Stimulated activated naive B cell treated with anti-CD40 and anti-IgM and Interleukin-4, amounts not matched to agents 10 μg/mL and 1 μg/mL and 100 μg/mL, for 72 hours (primary cell): ENCODE data around the gene ALPK3.
A peak's percentile ranks its signal among the peaks of the same experiment; 100 is the strongest.

ENCODE experiments used
- ATAC-seq, 2 donors: fragments of 150-1000 bp; cut with Tn5 transposase; replicated peaks; 2 replicates each; pipeline ENCODE4 v1.10.0; 2021; ENCODE audit warnings: moderate library complexity in 1 of 2
- DNase-seq: peaks from one replicate; pipeline ENCODE4 v3.0.0; 2021
- H3K27ac Mint-ChIP-seq: one replicate; pipeline ENCODE4 v1.8.0; 2022; ENCODE audit warnings: mild to moderate bottlenecking, mixed read lengths
- H3K27me3 Mint-ChIP-seq, 2 donors: one replicate each; pipeline ENCODE4 v1.8.0; 2022; ENCODE audit warnings: mixed read lengths in 2 of 2
- H3K36me3 Mint-ChIP-seq, 2 donors: one replicate each; pipeline ENCODE4 v1.8.0; 2022; ENCODE audit warnings: mixed read lengths in 2 of 2, mild to moderate bottlenecking in 1 of 2
- H3K4me1 Mint-ChIP-seq, 2 donors: one replicate each; pipeline ENCODE4 v1.8.0; 2022; ENCODE audit warnings: mixed read lengths in 2 of 2, mild to moderate bottlenecking in 1 of 2
- H3K4me3 Mint-ChIP-seq, 2 donors: one replicate each; pipeline ENCODE4 v1.8.0; 2022; ENCODE audit warnings: mild to moderate bottlenecking in 2 of 2, mixed read lengths in 2 of 2, moderate library complexity in 1 of 2
- H3K9me3 Mint-ChIP-seq, 2 donors: one replicate each; pipeline ENCODE4 v1.8.0; 2022; ENCODE audit warnings: mixed read lengths in 2 of 2, mild to moderate bottlenecking in 1 of 2

ALPK3 gene

GRCh38 chr15:84822653-84823281, 5.6 kb downstream of the ALPK3 start:
- Mint-ChIP-seq H3K9me3 (no peaks in the 10 kb centered on the region), H3K4me3 (no peak overlapping the region), H3K36me3 (no peaks in the 10 kb centered on the region), H3K4me1 (peaks cover 4 to 5% of the 10 kb centered on the region in 2 donors), H3K27me3 (peaks cover 4 to 11% of the 10 kb centered on the region in 2 donors), H3K27ac (no peak overlapping the region)
- ATAC-seq (no peak), DNase-seq (no peak)

- peaks cover 0 to 6% of the 10 kb centered on the region in 2 donors for H3K27me3 Mint-ChIP-seq
- DNase-seq (no peak), ATAC-seq (no peak)
- H3K4me3 Mint-ChIP-seq = no peak overlapping the region
- H3K36me3 Mint-ChIP-seq = no peaks in the 10 kb centered on the region
- no peaks in the 10 kb centered on the region for H3K9me3 Mint-ChIP-seq
- H3K27ac Mint-ChIP-seq = no peak overlapping the region
- H3K4me1 Mint-ChIP-seq = no peaks in the 10 kb centered on the region
Observed at GRCh38 chr15:84823282-84823878, 6.2 kb downstream of the ALPK3 start.

- Mint-ChIP-seq H3K36me3 (no peaks in the 10 kb centered on the region), H3K27me3 (no peaks in the 10 kb centered on the region), H3K4me1 (no peaks in the 10 kb centered on the region), H3K4me3 (no peak overlapping the region), H3K27ac (no peak overlapping the region), H3K9me3 (no peaks in the 10 kb centered on the region)
- ATAC-seq = no peak
- no peak for DNase-seq
Observed at GRCh38 chr15:84824260-84825007, 7.3 kb downstream of the ALPK3 start.

- Mint-ChIP-seq H3K27ac (no peak overlapping the region), H3K4me1 (no peaks in the 10 kb centered on the region), H3K4me3 (no peak overlapping the region), H3K27me3 (no peaks in the 10 kb centered on the region), H3K9me3 (no peaks in the 10 kb centered on the region), H3K36me3 (no peaks in the 10 kb centered on the region)
- DNase-seq (no peak), ATAC-seq (peak in 1 of 2 donors; percentile 31)
Observed at GRCh38 chr15:84826369-84826823, 9.2 kb downstream of the ALPK3 start.

GRCh38 chr15:84827246-84827645, 10.1 kb downstream of the ALPK3 start:
- H3K27me3 Mint-ChIP-seq = no peaks in the 10 kb centered on the region
- no peak overlapping the region for H3K27ac Mint-ChIP-seq
- DNase-seq (no peak), ATAC-seq (no peak)
- H3K36me3 Mint-ChIP-seq = no peaks in the 10 kb centered on the region
- H3K4me1 Mint-ChIP-seq = no peaks in the 10 kb centered on the region
- H3K9me3 Mint-ChIP-seq = no peaks in the 10 kb centered on the region
- no peak overlapping the region for H3K4me3 Mint-ChIP-seq

DNA sequence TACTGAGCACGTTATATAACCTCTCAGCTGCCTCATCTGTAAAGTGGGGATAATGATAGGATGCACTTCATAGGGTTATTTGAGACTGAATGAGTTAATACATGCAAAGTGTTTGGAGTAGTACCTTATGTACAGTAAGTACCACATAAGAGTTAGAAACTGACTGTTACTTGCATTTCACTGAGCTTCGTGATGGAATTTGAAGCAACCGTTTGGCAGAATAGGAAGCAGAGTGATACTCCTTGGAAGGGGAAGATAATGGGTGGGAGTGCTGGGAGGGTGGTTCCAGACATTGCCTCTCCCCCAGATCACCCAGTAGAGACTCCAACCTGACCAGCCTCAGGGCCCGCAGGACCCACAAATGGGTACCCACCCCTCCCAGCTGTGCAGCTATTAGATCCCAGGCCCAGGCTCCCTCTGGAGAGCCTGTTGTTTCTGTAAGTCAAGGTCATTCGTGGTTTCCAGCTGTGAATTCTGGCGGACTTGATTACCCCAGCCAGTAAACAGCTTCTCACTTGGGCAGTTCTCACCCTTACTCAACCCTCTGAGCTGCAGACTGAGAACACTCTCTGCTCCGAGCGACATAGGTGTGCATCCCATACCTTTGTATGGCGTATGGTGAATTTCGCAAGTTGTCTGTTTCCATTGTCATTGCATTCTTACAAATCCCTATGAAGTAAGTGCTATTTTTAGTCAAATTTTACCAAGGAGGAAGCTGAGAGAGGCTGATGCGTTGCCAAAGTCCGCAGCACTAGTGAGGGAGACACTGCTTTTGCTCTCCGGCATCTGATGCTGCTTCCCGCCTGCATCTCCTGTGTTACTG, 11.1 kb downstream of the ALPK3 start:
- ATAC-seq = no peak
- Mint-ChIP-seq H3K9me3 (no peaks in the 10 kb centered on the region), H3K4me1 (no peaks in the 10 kb centered on the region), H3K36me3 (no peaks in the 10 kb centered on the region), H3K4me3 (no peak overlapping the region), H3K27ac (no peak overlapping the region), H3K27me3 (no peaks in the 10 kb centered on the region)
- no peak for DNase-seq

DNA sequence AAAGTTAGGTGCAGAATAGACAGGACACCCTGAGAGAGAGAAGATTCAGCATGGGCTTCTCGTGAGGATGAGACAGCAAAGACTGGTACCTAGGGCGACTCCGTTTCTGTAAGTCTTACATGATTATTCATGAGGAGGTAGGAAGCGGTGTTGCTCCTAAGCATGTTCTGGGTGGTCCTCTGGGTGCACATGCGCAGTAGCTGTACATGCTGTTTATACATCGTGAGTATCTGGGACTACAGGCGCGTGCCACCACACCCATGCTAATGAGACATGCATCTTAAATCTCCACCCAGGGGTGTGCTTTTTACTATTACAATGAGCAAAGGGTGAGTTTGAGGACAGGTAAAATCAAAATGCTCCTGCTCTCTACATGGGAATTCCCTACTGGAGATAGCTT, 12.3 kb downstream of the ALPK3 start:
- Mint-ChIP-seq H3K9me3 (no peaks in the 10 kb centered on the region), H3K27ac (no peak overlapping the region), H3K36me3 (no peaks in the 10 kb centered on the region), H3K4me1 (no peaks in the 10 kb centered on the region), H3K4me3 (no peak overlapping the region), H3K27me3 (no peaks in the 10 kb centered on the region)
- DNase-seq = no peak
- ATAC-seq = no peak

- Mint-ChIP-seq H3K36me3 (no peaks in the 10 kb centered on the region), H3K27me3 (no peaks in the 10 kb centered on the region), H3K4me3 (no peak overlapping the region), H3K27ac (no peak overlapping the region), H3K4me1 (no peaks in the 10 kb centered on the region), H3K9me3 (no peaks in the 10 kb centered on the region)
- ATAC-seq (no peak), DNase-seq (no peak)
Observed at GRCh38 chr15:84830036-84830435, 12.9 kb downstream of the ALPK3 start.

DNA sequence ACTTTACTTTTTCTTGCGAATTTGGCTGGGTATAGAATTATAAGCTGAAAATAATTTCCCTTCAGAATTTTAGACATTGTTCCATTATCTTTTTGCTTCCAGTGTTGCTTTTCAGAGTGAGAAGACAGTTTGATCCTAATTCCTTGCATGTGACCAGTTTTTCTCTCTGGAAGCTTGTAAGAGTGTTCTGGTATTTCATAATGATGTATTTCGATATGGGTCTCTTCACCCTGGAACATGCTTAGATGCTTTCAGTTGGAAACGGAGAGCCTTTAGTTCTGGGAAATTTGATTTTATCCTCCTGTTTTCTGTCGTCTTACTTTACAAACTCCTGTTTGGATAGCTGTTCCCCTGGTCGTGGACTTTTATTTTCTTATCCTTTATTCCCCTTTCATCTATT, 13.9 kb downstream of the ALPK3 start:
- Mint-ChIP-seq H3K27ac (no peak overlapping the region), H3K4me1 (no peaks in the 10 kb centered on the region), H3K27me3 (no peaks in the 10 kb centered on the region), H3K9me3 (no peaks in the 10 kb centered on the region), H3K36me3 (no peaks in the 10 kb centered on the region), H3K4me3 (no peak overlapping the region)
- no peak for ATAC-seq
- no peak for DNase-seq

DNA sequence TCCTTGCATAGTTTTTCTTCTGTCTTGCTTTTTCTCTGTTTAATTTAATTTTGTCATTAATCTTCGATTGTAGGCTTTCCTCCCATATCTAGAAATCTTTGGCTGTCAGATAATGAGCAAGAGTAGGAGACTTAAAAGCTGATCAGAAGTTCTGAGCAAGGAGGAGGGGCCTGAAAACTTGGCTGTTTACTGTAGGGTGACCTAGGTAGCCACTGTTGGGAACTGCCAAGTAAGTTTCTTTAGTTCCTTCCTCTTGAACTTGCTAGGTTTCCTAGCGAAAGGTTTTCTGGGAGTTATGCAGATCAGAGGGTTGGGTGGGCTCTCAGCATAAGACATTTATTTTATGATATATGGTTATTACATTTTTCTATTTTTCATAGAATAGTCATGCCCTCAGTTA, 14.5 kb downstream of the ALPK3 start:
- no peak for ATAC-seq
- Mint-ChIP-seq H3K27me3 (no peaks in the 10 kb centered on the region), H3K36me3 (no peaks in the 10 kb centered on the region), H3K9me3 (no peaks in the 10 kb centered on the region), H3K27ac (no peak overlapping the region), H3K4me3 (no peak overlapping the region), H3K4me1 (no peaks in the 10 kb centered on the region)
- DNase-seq = no peak

GRCh38 chr15:84832448-84833040, 15.4 kb downstream of the ALPK3 start:
- Mint-ChIP-seq H3K27ac (no peak overlapping the region), H3K4me3 (no peak overlapping the region), H3K36me3 (no peaks in the 10 kb centered on the region), H3K4me1 (no peaks in the 10 kb centered on the region), H3K9me3 (no peaks in the 10 kb centered on the region), H3K27me3 (no peaks in the 10 kb centered on the region)
- ATAC-seq (no peak), DNase-seq (no peak)

DNA sequence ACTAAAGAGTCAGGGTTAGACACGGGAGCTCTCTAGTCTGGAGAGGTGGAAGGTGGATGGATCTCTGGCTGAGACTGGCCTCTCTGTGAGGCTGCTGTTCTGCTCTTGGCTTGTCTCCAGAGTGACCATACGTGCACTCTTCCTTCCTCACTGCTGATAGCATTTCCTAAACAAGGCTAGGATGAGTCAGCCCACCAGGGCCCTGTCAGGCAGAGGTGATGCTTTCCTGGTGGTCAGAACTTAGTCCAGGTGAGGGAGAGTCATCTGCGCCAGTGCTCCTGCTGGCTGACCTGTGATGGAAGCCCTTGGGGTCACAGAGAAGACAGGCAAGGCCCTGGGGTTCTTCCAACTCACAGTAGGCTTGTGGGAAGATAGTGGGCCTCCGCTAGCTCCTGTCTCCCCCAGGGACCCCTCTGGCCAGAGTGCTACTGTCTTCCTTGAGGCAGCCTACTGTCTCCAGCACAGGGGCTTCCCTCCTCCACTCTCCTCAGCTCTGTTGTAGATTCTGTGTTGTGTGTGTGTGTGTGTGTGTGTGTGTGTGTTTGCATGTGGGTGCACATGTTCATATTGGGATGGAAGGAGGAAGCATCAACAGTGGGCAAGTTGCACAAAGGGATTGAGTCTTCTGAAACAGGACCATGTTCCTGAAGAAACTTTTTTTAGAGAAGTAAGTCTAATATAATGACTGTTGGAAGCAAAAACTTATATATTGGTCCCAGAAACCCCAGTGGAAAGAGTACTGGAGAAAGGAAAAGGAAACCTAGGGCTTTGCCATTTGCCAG, 16.5 kb downstream of the ALPK3 start:
- ATAC-seq = no peak
- Mint-ChIP-seq H3K4me1 (no peaks in the 10 kb centered on the region), H3K9me3 (no peaks in the 10 kb centered on the region), H3K4me3 (no peak overlapping the region), H3K27me3 (no peaks in the 10 kb centered on the region), H3K27ac (no peak overlapping the region), H3K36me3 (no peaks in the 10 kb centered on the region)
- no peak for DNase-seq

DNA sequence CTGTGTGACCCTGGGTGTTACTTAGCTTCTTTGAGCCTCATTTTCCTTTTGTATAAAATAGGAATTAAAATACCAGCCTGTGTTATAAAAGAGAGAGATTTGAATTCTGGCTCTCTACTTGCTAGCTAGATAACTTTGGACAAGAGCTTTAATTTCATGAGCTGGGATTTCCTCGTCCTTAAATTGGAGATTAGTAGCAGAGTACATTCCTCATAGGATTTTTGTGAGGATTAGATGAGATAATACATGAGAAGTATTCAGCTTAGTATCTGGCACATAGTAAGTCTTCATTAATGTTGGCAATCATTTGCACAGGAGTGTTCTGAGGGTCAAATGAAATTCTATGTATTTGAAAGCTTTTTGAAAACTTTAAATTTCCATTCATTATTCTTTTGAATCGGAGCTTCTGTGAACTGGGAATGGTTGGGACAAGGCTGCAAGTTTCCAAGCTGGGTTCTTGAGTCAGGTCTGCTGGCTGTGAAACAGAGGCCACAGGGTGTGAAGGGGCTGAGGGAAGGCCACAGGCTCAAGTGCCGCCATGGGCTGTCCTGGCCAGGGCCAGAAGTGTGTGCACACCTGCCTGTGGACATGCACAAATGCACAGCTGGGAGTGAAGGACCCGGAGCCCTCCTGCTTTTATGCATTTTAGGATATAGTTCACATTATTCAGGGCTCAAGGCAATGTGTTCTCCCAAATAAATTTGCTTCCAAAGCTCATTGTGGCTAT, 17.2 kb downstream of the ALPK3 start:
- no peaks in the 10 kb centered on the region for H3K4me1 Mint-ChIP-seq
- H3K4me3 Mint-ChIP-seq = no peak overlapping the region
- no peak for ATAC-seq
- no peaks in the 10 kb centered on the region for H3K36me3 Mint-ChIP-seq
- H3K27me3 Mint-ChIP-seq = no peaks in the 10 kb centered on the region
- H3K27ac Mint-ChIP-seq = no peak overlapping the region
- DNase-seq = no peak
- no peaks in the 10 kb centered on the region for H3K9me3 Mint-ChIP-seq
